Measurements from ENCODE around the gene NMNAT3.

- TF ChIP-seq CTCF (IDR thresholded peaks at IDR 0.05; ENCODE audit: insufficient read depth, low read length, poor library complexity, severe bottlenecking) (no peak), EZH2phosphoT487 (conservative IDR thresholded peaks at IDR 0.05; ENCODE audit: low read length) (no peak)
Measured at GRCh38 chr3:139695007-139695406, 17.2 kb upstream of the NMNAT3 start.

Data from SU-DHL-6 (cell line).